Muscle layer of duodenum (tissue), 2 donors: ENCODE data around the gene RNU6-9.

Experiments used
- H3K27ac ChIP-seq: one replicate; pipeline ENCODE4 v1.7.0; 2013; ENCODE audit warnings: mild to moderate bottlenecking, low read length
- H3K27me3 ChIP-seq: one replicate; pipeline ENCODE4 v1.7.0; 2013; ENCODE audit warnings: low read depth, mild to moderate bottlenecking, control low read depth, low read length
- H3K36me3 ChIP-seq, 2 donors: one replicate each; pipeline ENCODE4 v1.7.0; 2013; ENCODE audit warnings: low read length in 2 of 2, control low read depth in 1 of 2, mild to moderate bottlenecking in 1 of 2; ENCODE audit not compliant: insufficient read depth in 2 of 2, control insufficient read depth in 1 of 2
- H3K4me1 ChIP-seq, 2 donors: one replicate each; pipeline ENCODE4 v1.7.0; 2013; ENCODE audit warnings: low read length in 2 of 2, mild to moderate bottlenecking in 2 of 2, control low read depth in 1 of 2, moderate library complexity in 1 of 2; ENCODE audit not compliant: insufficient read depth in 2 of 2, control insufficient read depth in 1 of 2
- H3K4me3 ChIP-seq, 2 donors: one replicate each; pipeline ENCODE4 v1.7.0; 2013; ENCODE audit warnings: low read length in 2 of 2, low read depth in 1 of 2, mild to moderate bottlenecking in 1 of 2
- H3K9me3 ChIP-seq, 2 donors: one replicate each; pipeline ENCODE4 v1.7.0; 2013; ENCODE audit warnings: low read length in 2 of 2, control low read depth in 1 of 2, mild to moderate bottlenecking in 1 of 2; ENCODE audit not compliant: control insufficient read depth in 1 of 2
- donor health status: healthy.

RNU6-9 gene

GRCh38 chr19:903266-903797 is 10.0 kb downstream of the RNU6-9 start:
- H3K27me3 ChIP-seq = no peaks in the 10 kb centered on the region
- no peak overlapping the region for H3K4me3 ChIP-seq
- H3K9me3 ChIP-seq = no peaks in the 10 kb centered on the region
- H3K4me1 ChIP-seq = no peaks in the 10 kb centered on the region
- peaks cover 0 to 19% of the 10 kb centered on the region in 2 donors for H3K36me3 ChIP-seq
- H3K27ac ChIP-seq = no peak overlapping the region

- Histone ChIP-seq H3K27me3 (no peaks in the 10 kb centered on the region), H3K4me1 (peaks cover 0 to 2% of the 10 kb centered on the region in 2 donors)
Measured at GRCh38 chr19:904545-904944, 11.3 kb downstream of the RNU6-9 start.

GRCh38 chr19:906480-906879 is 13.2 kb downstream of the RNU6-9 start:
- Histone ChIP-seq H3K27ac (no peak overlapping the region), H3K27me3 (no peaks in the 10 kb centered on the region), H3K9me3 (no peaks in the 10 kb centered on the region), H3K4me3 (no peak overlapping the region), H3K36me3 (peaks cover 0 to 4% of the 10 kb centered on the region in 2 donors), H3K4me1 (peaks cover 0 to 4% of the 10 kb centered on the region in 2 donors)

More at GRCh38 chr19:904545-904944, 11.3 kb downstream of the RNU6-9 start:
- Histone ChIP-seq H3K27ac (no peak overlapping the region), H3K9me3 (no peaks in the 10 kb centered on the region), H3K36me3 (peaks cover 0 to 8% of the 10 kb centered on the region in 2 donors), H3K4me3 (no peak overlapping the region)

- peaks cover 0 to 7% of the 10 kb centered on the region in 2 donors for H3K4me1 ChIP-seq
- no peak overlapping the region for H3K27ac ChIP-seq
- H3K36me3 ChIP-seq = no peaks in the 10 kb centered on the region
- no peaks in the 10 kb centered on the region for H3K27me3 ChIP-seq
- no peaks in the 10 kb centered on the region for H3K9me3 ChIP-seq
- H3K4me3 ChIP-seq = no peak overlapping the region
Measured at GRCh38 chr19:907183-907853, 14.0 kb downstream of the RNU6-9 start.

GRCh38 chr19:911197-912033 is 18.1 kb downstream of the RNU6-9 start:
- H3K27ac ChIP-seq = no peak overlapping the region
- peaks cover 0 to 7% of the 10 kb centered on the region in 2 donors for H3K4me1 ChIP-seq
- H3K27me3 ChIP-seq = no peaks in the 10 kb centered on the region
- peak overlapping the region in 1 of 2 donors; percentile 24 for H3K4me3 ChIP-seq
- no peaks in the 10 kb centered on the region for H3K36me3 ChIP-seq
- H3K9me3 ChIP-seq = no peaks in the 10 kb centered on the region

GRCh38 chr19:912181-913079 is 19.1 kb downstream of the RNU6-9 start:
- Histone ChIP-seq H3K9me3 (no peaks in the 10 kb centered on the region), H3K4me3 (peak overlapping the region; percentile 52 to 61), H3K4me1 (peaks cover 0 to 14% of the 10 kb centered on the region in 2 donors), H3K27me3 (peaks cover 1% of the 10 kb centered on the region), H3K36me3 (no peaks in the 10 kb centered on the region), H3K27ac (no peak overlapping the region)

- Histone ChIP-seq H3K4me1 (peaks cover 0 to 22% of the 10 kb centered on the region in 2 donors), H3K27me3 (peaks cover 8% of the 10 kb centered on the region), H3K4me3 (peak within 1 kb of the TSS; percentile 61 to 64), H3K27ac (peak within 1 kb of the TSS; percentile 87), H3K9me3 (no peaks in the 10 kb centered on the region), H3K36me3 (no peaks in the 10 kb centered on the region)
Measured at GRCh38 chr19:913080-913748, 19.9 kb downstream of the RNU6-9 start, which contains the start of gene R3HDM4. Gene R3HDM4, minus strand, starts transcription at chr19:913219. Its CDS starts 62 bp downstream, at chr19:913157.

GRCh38 chr19:916645-917322 is 23.5 kb downstream of the RNU6-9 start:
- Histone ChIP-seq H3K9me3 (no peaks in the 10 kb centered on the region), H3K4me1 (peaks cover 0 to 36% of the 10 kb centered on the region in 2 donors), H3K4me3 (peak overlapping the region in 1 of 2 donors; percentile 47), H3K27ac (no peak overlapping the region), H3K27me3 (peaks cover 27% of the 10 kb centered on the region), H3K36me3 (no peaks in the 10 kb centered on the region)

GRCh38 chr19:917323-918151 is 24.3 kb downstream of the RNU6-9 start, which contains the start of gene KISS1R:
Gene KISS1R, plus strand, starts transcription at chr19:917333. Its CDS starts 170 bp downstream, at chr19:917503.
- H3K4me1 ChIP-seq = peaks cover 0 to 38% of the 10 kb centered on the region in 2 donors
- peak within 1 kb of the TSS in 1 of 2 donors; percentile 47 for H3K4me3 ChIP-seq
- no peaks in the 10 kb centered on the region for H3K36me3 ChIP-seq
- no peak within 1 kb of the TSS for H3K27ac ChIP-seq
- H3K9me3 ChIP-seq = no peaks in the 10 kb centered on the region
- peaks cover 27% of the 10 kb centered on the region for H3K27me3 ChIP-seq
